Natural killer cell (primary cell): ENCODE measurements around the gene OR4M1. TPM values are rescaled to one million over a fixed set of nuclear protein-coding genes. Genes with fewer than 3 reads are reported as not detected.
"Not testable (repeated sequence)": the region's sequence is repeated elsewhere in the genome, so short reads cannot be mapped to it uniquely, and the experiment has no call there.

Experiments used
- ATAC-seq, 3 donors: fragments of 150-1000 bp in 2 of 3; fragments of 200-7000 bp in 1 of 3; cut with Tn5 transposase; 1 replicate in 1 of 3; 2 replicates in 2 of 3; pipeline ENCODE4 v1.10.0; 2021; ENCODE audit warnings: mild to moderate bottlenecking in 2 of 3, moderate library complexity in 2 of 3
- DNase-seq, 2 donors: peaks; one replicate each; pipeline versions ENCODE4 v3.0.0 to v3.0.0-alpha.2; 2013 to 2021; ENCODE audit warnings: mixed read lengths in 1 of 2
- H3K27ac ChIP-seq: one replicate; pipeline ENCODE4 v1.5.1; 2013; ENCODE audit warnings: mild to moderate bottlenecking, low read length
- H3K27me3 ChIP-seq: one replicate; pipeline ENCODE4 v1.6.1; 2013; ENCODE audit warnings: low read length; ENCODE audit not compliant: control insufficient read depth, insufficient read depth
- H3K36me3 ChIP-seq: one replicate; pipeline ENCODE4 v1.6.1; 2013; ENCODE audit warnings: low read length; ENCODE audit not compliant: control insufficient read depth, insufficient read depth
- H3K4me1 ChIP-seq: one replicate; pipeline ENCODE4 v1.6.1; 2013; ENCODE audit warnings: low read length; ENCODE audit not compliant: control insufficient read depth, insufficient read depth
- H3K4me3 ChIP-seq: one replicate; pipeline ENCODE4 v1.5.1; 2013; ENCODE audit warnings: low read length
- H3K9me3 ChIP-seq: one replicate; pipeline ENCODE4 v1.6.1; 2013; ENCODE audit warnings: low read length; ENCODE audit not compliant: control insufficient read depth, insufficient read depth
- H3K27ac Mint-ChIP-seq, 2 donors: one replicate each; pipeline ENCODE4 v1.8.0; 2022; ENCODE audit warnings: mild to moderate bottlenecking in 2 of 2, mixed read lengths in 2 of 2, moderate library complexity in 1 of 2
- H3K27me3 Mint-ChIP-seq, 2 donors: one replicate each; pipeline ENCODE4 v1.8.0; 2022; ENCODE audit warnings: low read depth in 2 of 2, mixed read lengths in 2 of 2
- H3K36me3 Mint-ChIP-seq: one replicate; pipeline ENCODE4 v1.8.0; 2022; ENCODE audit warnings: mixed read lengths
- H3K4me1 Mint-ChIP-seq, 2 donors: one replicate each; pipeline ENCODE4 v1.8.0; 2022; ENCODE audit warnings: mixed read lengths in 2 of 2
- H3K4me3 Mint-ChIP-seq: one replicate; pipeline ENCODE4 v1.8.0; 2022; ENCODE audit warnings: mild to moderate bottlenecking, moderate library complexity, mixed read lengths
- H3K9me3 Mint-ChIP-seq, 2 donors: one replicate each; pipeline ENCODE4 v1.8.0; 2022; ENCODE audit warnings: mixed read lengths in 2 of 2
- WGBS: methylation state at CpG from one replicate; pipeline ENCODE4 v1.1.7; 2013; ENCODE audit warnings: missing lambda C conversion rate; ENCODE audit not compliant: insufficient coverage; 5-methylcytosine and 5-hydroxymethylcytosine counted together
- intact Hi-C: fragments of 100-400 bp; cut with micrococcal nuclease; formaldehyde crosslinking; loops from one replicate; pipeline ENCODE4 v1.14.2; 2022
- total RNA-seq, 4 donors: library from RNA; stranded (reverse); fragments of 120-200 nt in 1 of 4; gene quantifications; one replicate each; pipeline versions ENCODE4 v1.2.3 to v1.2.4, GENCODE V29; 2013 to 2022
- TF ChIP-seq, protein P1 (sequence below): fragments of 200-600 bp; IDR thresholded peaks from one replicate; pipeline ENCODE4 v1.8.0; 2022; ENCODE audit warnings: antibody characterized with exemption

Gene OR4M1
- total RNA-seq, 3 donors from 2014 or later (not counting 1 experiment from before 2014, with no cell fraction given), result not detected

DNA sequence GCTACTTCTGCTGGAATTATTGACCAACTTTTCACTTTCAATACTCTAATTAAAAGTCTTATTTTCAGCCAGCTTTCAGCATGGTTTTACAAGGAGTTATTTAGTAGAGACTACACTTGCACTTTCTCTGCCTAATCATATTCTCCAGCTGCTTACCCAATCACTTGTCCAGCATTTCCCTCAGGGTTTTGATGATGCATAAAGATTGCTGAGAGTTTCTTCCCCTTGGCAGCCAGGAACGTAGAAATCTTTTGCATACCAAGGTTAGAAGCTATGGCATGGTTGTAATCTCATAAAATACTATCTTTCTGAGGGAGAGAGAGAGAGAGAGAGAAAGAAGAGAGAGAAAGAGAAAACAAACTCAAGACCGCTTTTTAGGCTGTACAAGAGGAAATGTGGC is 19.1 kb upstream of the OR4M1 start:
- H3K27me3 Mint-ChIP-seq, result no peaks in the 10 kb centered on the region
- no peak overlapping the region for H3K4me3 Mint-ChIP-seq
- TF ChIP-seq, protein P1, sequence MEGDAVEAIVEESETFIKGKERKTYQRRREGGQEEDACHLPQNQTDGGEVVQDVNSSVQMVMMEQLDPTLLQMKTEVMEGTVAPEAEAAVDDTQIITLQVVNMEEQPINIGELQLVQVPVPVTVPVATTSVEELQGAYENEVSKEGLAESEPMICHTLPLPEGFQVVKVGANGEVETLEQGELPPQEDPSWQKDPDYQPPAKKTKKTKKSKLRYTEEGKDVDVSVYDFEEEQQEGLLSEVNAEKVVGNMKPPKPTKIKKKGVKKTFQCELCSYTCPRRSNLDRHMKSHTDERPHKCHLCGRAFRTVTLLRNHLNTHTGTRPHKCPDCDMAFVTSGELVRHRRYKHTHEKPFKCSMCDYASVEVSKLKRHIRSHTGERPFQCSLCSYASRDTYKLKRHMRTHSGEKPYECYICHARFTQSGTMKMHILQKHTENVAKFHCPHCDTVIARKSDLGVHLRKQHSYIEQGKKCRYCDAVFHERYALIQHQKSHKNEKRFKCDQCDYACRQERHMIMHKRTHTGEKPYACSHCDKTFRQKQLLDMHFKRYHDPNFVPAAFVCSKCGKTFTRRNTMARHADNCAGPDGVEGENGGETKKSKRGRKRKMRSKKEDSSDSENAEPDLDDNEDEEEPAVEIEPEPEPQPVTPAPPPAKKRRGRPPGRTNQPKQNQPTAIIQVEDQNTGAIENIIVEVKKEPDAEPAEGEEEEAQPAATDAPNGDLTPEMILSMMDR, result no peak
- no peaks in the 10 kb centered on the region for H3K36me3 Mint-ChIP-seq
- Histone ChIP-seq H3K27ac (no peak overlapping the region), H3K36me3 (no peaks in the 10 kb centered on the region), H3K27me3 (no peaks in the 10 kb centered on the region), H3K9me3 (no peaks in the 10 kb centered on the region), H3K4me1 (no peaks in the 10 kb centered on the region), H3K4me3 (no peak overlapping the region)
- intact Hi-C loops, result no loop called here
- no peaks in the 10 kb centered on the region for H3K4me1 Mint-ChIP-seq
- DNase-seq (no peak), ATAC-seq (no peak)
- H3K27ac Mint-ChIP-seq, result no peak overlapping the region
- 10% methylated on average over 2 of the region's 2 CpGs for WGBS
- peaks cover 5 to 8% of the 10 kb centered on the region in 2 donors for H3K9me3 Mint-ChIP-seq

DNA sequence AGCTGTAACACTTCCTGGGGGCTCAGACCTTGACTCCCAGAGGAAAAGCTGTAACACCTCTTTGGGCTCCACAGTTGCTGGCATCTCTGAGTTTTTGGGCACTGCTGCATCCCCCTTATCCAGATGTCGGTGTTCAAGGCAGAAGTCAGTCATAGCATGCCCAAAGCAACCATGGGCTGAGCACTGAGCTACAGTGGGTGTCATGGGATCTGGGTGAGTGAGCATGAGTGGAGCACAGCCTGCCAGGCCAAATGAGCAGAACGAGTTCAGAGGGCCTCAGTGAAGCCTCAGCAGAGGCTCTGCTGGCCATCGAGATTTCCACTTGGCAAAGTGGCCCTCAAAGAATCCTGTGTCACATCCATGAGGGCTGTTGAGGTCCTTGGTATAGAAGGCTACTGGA is 1.8 kb upstream of the OR4M1 start:
- H3K9me3 ChIP-seq, H3K4me3 ChIP-seq, ATAC-seq, H3K36me3 ChIP-seq, H3K27me3 ChIP-seq, H3K27ac Mint-ChIP-seq, H3K4me1 ChIP-seq, DNase-seq, H3K27me3 Mint-ChIP-seq, H3K4me3 Mint-ChIP-seq, intact Hi-C loops, H3K4me1 Mint-ChIP-seq, H3K27ac ChIP-seq: not testable (repeated sequence)
- H3K36me3 Mint-ChIP-seq, result peaks cover 28% of the 10 kb centered on the region
- peaks cover 14 to 15% of the 10 kb centered on the region in 2 donors for H3K9me3 Mint-ChIP-seq
- WGBS, result 55% methylated on average over 3 of the region's 3 CpGs

DNA sequence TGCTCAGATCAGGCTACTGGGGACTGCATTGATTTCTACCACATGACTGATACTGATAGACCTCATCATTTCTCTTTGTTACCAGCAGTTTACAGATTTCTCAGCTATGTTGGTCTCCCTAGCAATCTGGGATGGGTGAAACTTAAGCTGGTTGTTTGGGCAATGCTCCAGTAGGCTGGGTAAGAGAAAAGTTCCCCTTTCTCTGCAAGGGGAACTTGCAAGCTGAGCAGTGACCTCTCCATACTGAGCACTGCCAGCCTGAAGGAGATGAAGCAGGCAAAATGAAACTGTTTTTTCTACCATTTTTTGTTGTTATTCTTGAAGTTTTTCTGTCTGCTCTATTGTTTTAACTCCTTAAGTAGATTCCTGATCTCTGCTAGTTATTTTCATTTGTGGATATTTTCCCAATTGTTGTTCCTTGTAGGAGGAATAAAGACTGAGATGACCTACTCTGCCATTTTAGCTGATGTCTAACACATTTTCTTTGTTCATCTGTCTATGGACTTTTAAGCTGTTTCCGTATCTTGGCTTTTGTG is 1.3 kb upstream of the OR4M1 start:
- TF ChIP-seq, protein P1, result no peak

DNA sequence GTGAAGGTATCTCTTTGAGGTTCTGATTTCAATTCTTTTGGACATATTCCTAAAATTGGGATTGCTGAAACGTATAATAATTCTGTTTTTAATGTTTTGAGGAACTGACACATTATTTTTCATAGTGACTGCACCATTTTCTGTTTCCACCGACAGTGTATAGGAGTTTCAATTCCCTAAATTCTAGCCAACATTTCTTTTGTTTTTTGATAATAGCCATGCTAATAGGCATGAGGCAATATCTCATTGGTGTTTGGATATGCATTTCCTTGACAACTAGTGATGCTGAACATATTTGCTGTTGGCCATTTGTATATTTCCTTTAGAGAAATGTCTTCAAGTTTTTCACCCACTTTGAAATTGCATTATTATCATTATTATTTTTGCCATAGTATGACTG is 850 bp upstream of the OR4M1 start:
- DNase-seq, H3K4me1 ChIP-seq, H3K4me1 Mint-ChIP-seq, H3K27ac Mint-ChIP-seq, H3K36me3 ChIP-seq, H3K27me3 ChIP-seq, H3K27me3 Mint-ChIP-seq, H3K9me3 ChIP-seq, H3K4me3 Mint-ChIP-seq, intact Hi-C loops, H3K27ac ChIP-seq, ATAC-seq, H3K4me3 ChIP-seq: not testable (repeated sequence)
- H3K9me3 Mint-ChIP-seq, result peaks cover 14 to 15% of the 10 kb centered on the region in 2 donors
- WGBS, result 0% methylated on average over 1 of the region's 2 CpGs
- peaks cover 25% of the 10 kb centered on the region for H3K36me3 Mint-ChIP-seq

More for the DNA sequence above, 1.3 kb upstream of the OR4M1 start:
- WGBS, result 88% methylated on average over 1 of the region's 1 CpG
- Histone ChIP-seq H3K4me1 (no peaks in the 10 kb centered on the region), H3K9me3 (peaks cover 5% of the 10 kb centered on the region), H3K27ac (no peak overlapping the region), H3K4me3 (no peak overlapping the region), H3K36me3 (no peaks in the 10 kb centered on the region), H3K27me3 (no peaks in the 10 kb centered on the region)
- Mint-ChIP-seq H3K4me3 (no peak overlapping the region), H3K36me3 (peaks cover 28% of the 10 kb centered on the region), H3K9me3 (peaks cover 14 to 15% of the 10 kb centered on the region in 2 donors), H3K4me1 (no peaks in the 10 kb centered on the region), H3K27me3 (no peaks in the 10 kb centered on the region), H3K27ac (no peak overlapping the region)
- DNase-seq, result no peak
- ATAC-seq, result no peak
- intact Hi-C loops, result no loop called here
